NB4 (cell line): Measurements from ENCODE around the gene LIG3.

ENCODE experiments used
- DNase-seq: peaks from one replicate; pipeline ENCODE4 v3.0.0; 2010; ENCODE audit warnings: low read depth
- H3K4me3 ChIP-seq: one replicate; pipeline ENCODE4 v1.5.1; 2011; ENCODE audit warnings: mild to moderate bottlenecking, low read depth, low read length, moderate library complexity
- CTCF ChIP-seq: IDR thresholded peaks from one replicate; pipeline ENCODE4 v1.5.1; 2012; ENCODE audit warnings: low read depth, low read length
- MAX ChIP-seq: IDR thresholded peaks from 2 replicates; pipeline ENCODE4 v1.6.1; 2011; ENCODE audit warnings: low read depth, low read length
- MYC ChIP-seq: IDR thresholded peaks from 2 replicates; pipeline ENCODE4 v1.6.1; 2011; ENCODE audit warnings: low read depth, low read length
- POLR2A ChIP-seq: IDR thresholded peaks from 2 replicates; pipeline ENCODE4 v1.6.1; 2011; ENCODE audit warnings: mild to moderate bottlenecking; ENCODE audit not compliant: insufficient read length; ENCODE audit errors: extremely low read depth

LIG3 gene

GRCh38 chr17:35002876-35003551 lies 22.7 kb downstream of the LIG3 start:
- no peak overlapping the region for H3K4me3 ChIP-seq
- no peak for DNase-seq
- TF ChIP-seq CTCF (no peak), MAX (no peak), POLR2A (no peak), MYC (no peak)

- H3K4me3 ChIP-seq = no peak overlapping the region
- TF ChIP-seq POLR2A = no peak
- TF ChIP-seq MYC = no peak
- TF ChIP-seq CTCF = no peak
- no peak for TF ChIP-seq MAX
- DNase-seq = no peak
Measured at GRCh38 chr17:35003778-35004177, 23.5 kb downstream of the LIG3 start.

DNA sequence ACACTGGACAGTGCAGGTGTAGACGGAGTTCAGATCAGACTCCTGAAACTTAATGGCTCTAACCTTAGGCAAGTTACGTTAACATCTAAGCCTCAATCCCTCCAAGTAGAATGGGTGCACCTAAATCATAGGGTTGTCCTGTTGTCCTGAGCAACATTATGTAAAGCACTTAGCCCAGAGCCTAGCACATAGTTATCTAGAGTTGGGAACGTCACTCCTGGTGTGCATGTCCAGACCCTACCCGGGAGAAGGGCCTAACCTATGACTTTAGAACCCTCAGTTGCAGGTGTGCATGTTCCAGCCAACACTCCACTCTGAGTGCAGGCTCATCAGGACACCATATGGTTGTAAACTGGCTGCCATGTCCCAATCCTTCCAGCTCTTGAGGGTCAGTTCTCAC lies 26.0 kb downstream of the LIG3 start:
- TF ChIP-seq MYC = no peak
- no peak overlapping the region for H3K4me3 ChIP-seq
- DNase-seq = no peak

GRCh38 chr17:35006961-35007360 lies 26.6 kb downstream of the LIG3 start:
- TF ChIP-seq POLR2A = no peak
- no peak for TF ChIP-seq CTCF
- no peak for TF ChIP-seq MYC
- TF ChIP-seq MAX = no peak
- no peak overlapping the region for H3K4me3 ChIP-seq
- no peak for DNase-seq

DNA sequence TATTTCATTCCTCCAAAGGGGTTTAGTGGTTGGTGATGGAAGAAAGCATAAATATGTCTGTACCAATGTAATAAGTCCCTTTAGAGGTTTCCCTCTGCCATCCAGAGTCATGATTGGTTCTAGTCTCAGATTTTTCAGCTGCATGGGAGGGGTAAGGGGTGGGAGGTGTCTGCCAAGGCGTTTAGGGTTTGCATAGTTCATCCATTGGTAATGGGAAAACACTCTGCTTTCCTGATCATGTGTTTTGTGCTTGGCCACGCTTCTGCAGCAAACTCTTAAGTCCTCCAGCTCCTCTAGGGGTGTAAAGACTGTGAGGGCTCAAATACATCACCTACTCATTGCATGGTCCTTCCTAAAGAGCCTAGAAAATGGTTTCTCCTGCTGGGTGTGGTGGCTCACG lies 29.8 kb downstream of the LIG3 start:
- no peak overlapping the region for H3K4me3 ChIP-seq
- TF ChIP-seq POLR2A (no peak), MYC (no peak), MAX (no peak), CTCF (no peak)
- no peak for DNase-seq

DNA sequence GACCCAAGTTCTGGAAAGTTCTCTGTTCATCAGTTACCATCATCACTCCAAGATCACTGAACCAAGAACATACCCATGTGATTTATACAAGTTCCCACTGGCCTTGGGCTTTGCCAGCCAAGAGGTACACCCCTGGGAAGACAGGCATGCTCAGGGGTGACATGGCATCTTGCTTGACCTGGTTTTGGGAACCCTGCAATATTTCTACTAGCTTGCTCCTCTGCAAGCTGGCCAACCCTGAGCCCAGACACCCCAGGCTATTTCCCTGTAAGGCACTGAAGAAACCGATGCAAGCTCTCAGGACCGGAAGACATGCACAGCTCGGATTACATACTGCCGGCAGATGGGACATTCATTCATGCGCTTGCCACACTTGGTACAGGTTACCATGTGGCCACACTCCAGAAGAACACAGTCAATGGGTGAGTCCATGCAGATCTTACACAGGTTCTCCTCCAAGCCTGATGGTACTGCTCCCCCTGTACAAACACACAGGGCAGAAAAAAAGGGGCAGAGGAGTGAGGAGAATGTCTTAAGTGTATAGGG lies 31.4 kb downstream of the LIG3 start:
- no peak overlapping the region for H3K4me3 ChIP-seq
- DNase-seq = no peak
- TF ChIP-seq POLR2A = no peak
- no peak for TF ChIP-seq CTCF
- no peak for TF ChIP-seq MYC
